ENCODE results near the gene NHLRC4. TPM values are rescaled to one million over a fixed set of nuclear protein-coding genes. Genes with fewer than 3 reads are reported as not detected.

The NHLRC4 gene
- total and polyA plus RNA-seq, 2 of the 8 experiments (the other 6 are each of a cell fraction or from before 2014, with no cell fraction given) = 0.60 to 0.76 TPM

DNA sequence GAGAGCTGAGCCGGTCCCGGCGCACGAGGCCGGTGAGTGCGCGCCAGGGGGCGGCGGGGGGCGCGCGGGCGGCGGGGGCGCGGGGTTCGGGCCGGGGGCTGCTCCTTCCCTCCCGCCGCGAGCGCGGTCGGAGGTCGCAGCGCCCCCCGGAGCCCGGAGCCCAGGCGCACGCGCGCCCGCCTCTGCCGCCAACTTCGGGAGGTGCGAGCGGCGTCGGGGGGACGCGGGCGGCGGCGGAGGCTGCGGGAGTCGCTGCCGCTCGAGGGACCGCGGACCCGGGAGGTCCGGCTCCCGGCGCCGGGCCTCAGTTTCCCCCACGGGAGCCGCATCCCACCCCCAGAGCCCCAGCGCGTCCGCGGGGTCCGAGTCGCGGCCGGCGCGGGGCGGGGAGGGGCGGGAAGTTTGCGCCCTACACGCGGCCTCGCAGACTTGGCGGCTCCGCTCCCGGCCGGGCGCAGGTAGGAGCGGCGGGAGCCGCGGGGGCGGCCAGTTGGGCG lies 6.6 kb upstream of the NHLRC4 start, which contains the start of gene PRR35 (continued):
- TF ChIP-seq, protein P1, sequence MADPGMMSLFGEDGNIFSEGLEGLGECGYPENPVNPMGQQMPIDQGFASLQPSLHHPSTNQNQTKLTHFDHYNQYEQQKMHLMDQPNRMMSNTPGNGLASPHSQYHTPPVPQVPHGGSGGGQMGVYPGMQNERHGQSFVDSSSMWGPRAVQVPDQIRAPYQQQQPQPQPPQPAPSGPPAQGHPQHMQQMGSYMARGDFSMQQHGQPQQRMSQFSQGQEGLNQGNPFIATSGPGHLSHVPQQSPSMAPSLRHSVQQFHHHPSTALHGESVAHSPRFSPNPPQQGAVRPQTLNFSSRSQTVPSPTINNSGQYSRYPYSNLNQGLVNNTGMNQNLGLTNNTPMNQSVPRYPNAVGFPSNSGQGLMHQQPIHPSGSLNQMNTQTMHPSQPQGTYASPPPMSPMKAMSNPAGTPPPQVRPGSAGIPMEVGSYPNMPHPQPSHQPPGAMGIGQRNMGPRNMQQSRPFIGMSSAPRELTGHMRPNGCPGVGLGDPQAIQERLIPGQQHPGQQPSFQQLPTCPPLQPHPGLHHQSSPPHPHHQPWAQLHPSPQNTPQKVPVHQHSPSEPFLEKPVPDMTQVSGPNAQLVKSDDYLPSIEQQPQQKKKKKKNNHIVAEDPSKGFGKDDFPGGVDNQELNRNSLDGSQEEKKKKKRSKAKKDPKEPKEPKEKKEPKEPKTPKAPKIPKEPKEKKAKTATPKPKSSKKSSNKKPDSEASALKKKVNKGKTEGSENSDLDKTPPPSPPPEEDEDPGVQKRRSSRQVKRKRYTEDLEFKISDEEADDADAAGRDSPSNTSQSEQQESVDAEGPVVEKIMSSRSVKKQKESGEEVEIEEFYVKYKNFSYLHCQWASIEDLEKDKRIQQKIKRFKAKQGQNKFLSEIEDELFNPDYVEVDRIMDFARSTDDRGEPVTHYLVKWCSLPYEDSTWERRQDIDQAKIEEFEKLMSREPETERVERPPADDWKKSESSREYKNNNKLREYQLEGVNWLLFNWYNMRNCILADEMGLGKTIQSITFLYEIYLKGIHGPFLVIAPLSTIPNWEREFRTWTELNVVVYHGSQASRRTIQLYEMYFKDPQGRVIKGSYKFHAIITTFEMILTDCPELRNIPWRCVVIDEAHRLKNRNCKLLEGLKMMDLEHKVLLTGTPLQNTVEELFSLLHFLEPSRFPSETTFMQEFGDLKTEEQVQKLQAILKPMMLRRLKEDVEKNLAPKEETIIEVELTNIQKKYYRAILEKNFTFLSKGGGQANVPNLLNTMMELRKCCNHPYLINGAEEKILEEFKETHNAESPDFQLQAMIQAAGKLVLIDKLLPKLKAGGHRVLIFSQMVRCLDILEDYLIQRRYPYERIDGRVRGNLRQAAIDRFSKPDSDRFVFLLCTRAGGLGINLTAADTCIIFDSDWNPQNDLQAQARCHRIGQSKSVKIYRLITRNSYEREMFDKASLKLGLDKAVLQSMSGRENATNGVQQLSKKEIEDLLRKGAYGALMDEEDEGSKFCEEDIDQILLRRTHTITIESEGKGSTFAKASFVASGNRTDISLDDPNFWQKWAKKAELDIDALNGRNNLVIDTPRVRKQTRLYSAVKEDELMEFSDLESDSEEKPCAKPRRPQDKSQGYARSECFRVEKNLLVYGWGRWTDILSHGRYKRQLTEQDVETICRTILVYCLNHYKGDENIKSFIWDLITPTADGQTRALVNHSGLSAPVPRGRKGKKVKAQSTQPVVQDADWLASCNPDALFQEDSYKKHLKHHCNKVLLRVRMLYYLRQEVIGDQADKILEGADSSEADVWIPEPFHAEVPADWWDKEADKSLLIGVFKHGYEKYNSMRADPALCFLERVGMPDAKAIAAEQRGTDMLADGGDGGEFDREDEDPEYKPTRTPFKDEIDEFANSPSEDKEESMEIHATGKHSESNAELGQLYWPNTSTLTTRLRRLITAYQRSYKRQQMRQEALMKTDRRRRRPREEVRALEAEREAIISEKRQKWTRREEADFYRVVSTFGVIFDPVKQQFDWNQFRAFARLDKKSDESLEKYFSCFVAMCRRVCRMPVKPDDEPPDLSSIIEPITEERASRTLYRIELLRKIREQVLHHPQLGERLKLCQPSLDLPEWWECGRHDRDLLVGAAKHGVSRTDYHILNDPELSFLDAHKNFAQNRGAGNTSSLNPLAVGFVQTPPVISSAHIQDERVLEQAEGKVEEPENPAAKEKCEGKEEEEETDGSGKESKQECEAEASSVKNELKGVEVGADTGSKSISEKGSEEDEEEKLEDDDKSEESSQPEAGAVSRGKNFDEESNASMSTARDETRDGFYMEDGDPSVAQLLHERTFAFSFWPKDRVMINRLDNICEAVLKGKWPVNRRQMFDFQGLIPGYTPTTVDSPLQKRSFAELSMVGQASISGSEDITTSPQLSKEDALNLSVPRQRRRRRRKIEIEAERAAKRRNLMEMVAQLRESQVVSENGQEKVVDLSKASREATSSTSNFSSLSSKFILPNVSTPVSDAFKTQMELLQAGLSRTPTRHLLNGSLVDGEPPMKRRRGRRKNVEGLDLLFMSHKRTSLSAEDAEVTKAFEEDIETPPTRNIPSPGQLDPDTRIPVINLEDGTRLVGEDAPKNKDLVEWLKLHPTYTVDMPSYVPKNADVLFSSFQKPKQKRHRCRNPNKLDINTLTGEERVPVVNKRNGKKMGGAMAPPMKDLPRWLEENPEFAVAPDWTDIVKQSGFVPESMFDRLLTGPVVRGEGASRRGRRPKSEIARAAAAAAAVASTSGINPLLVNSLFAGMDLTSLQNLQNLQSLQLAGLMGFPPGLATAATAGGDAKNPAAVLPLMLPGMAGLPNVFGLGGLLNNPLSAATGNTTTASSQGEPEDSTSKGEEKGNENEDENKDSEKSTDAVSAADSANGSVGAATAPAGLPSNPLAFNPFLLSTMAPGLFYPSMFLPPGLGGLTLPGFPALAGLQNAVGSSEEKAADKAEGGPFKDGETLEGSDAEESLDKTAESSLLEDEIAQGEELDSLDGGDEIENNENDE (IDR thresholded peaks at IDR 0.05; ENCODE audit: insufficient replicate concordance, low read length) = no peak
- TF ChIP-seq ATF3 (IDR thresholded peaks at IDR 0.05; ENCODE audit: insufficient read depth, low read depth, low read length) (no peak), HDAC6 (IDR thresholded peaks at IDR 0.05; ENCODE audit: low read depth, low read length) (no peak), SRF (IDR thresholded peaks at IDR 0.05; ENCODE audit: low read depth, low read length) (no peak), KDM5A (IDR thresholded peaks at IDR 0.05; ENCODE audit: low read length) (no peak), SUZ12 (IDR thresholded peaks at IDR 0.05; ENCODE audit: low read length) (0 out of 2 replicates have a peak, but pooled peaks have one; percentile 37), TAF1 (IDR thresholded peaks at IDR 0.05; ENCODE audit: low read depth, low read length) (no peak), JUND (IDR thresholded peaks at IDR 0.05; ENCODE audit: low read length) (no peak)
- TF ChIP-seq, protein P2, sequence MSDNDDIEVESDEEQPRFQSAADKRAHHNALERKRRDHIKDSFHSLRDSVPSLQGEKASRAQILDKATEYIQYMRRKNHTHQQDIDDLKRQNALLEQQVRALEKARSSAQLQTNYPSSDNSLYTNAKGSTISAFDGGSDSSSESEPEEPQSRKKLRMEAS (IDR thresholded peaks at IDR 0.05) = no peak

Data from H1 (cell line).